Measurements from ENCODE around the gene AGPS.

AGPS gene

GRCh38 chr2:177474301-177474700, 81.7 kb downstream of the AGPS start:
- TF ChIP-seq, protein P1, sequence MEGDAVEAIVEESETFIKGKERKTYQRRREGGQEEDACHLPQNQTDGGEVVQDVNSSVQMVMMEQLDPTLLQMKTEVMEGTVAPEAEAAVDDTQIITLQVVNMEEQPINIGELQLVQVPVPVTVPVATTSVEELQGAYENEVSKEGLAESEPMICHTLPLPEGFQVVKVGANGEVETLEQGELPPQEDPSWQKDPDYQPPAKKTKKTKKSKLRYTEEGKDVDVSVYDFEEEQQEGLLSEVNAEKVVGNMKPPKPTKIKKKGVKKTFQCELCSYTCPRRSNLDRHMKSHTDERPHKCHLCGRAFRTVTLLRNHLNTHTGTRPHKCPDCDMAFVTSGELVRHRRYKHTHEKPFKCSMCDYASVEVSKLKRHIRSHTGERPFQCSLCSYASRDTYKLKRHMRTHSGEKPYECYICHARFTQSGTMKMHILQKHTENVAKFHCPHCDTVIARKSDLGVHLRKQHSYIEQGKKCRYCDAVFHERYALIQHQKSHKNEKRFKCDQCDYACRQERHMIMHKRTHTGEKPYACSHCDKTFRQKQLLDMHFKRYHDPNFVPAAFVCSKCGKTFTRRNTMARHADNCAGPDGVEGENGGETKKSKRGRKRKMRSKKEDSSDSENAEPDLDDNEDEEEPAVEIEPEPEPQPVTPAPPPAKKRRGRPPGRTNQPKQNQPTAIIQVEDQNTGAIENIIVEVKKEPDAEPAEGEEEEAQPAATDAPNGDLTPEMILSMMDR (IDR thresholded peaks at IDR 0.05; ENCODE audit: borderline replicate concordance, extremely low read depth, low read length, poor library complexity, severe bottlenecking) = no peak
- TF ChIP-seq EZH2 (IDR thresholded peaks at IDR 0.05; ENCODE audit: borderline replicate concordance, low read depth, low read length, severe bottlenecking) = no peak

DNA sequence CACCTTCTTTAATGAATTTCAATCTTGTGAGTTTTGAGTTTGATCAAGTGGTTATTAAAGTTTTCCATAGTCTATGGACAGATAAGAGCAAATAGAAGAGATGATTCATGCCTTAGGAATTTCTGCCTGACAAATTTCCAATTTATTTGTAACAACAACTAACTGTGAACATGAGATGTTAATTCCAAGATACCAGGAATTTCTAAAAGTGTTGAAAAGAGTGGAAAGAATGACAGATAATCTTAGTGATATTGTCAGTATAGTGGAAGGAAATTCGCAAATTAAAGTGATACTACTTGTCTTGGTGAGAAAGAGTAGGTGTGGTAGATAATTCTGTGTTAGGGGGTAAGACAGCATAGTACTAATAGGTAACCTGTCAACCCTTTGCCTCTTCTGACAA, 82.4 kb downstream of the AGPS start:
- Histone ChIP-seq H3K27ac (ENCODE audit: low read length) (no peak overlapping the region), H4K20me1 (ENCODE audit: insufficient read depth, low read length) (no peaks in the 10 kb centered on the region), H3K4me2 (ENCODE audit: insufficient read depth, low read length) (no peak overlapping the region), H3K9ac (ENCODE audit: low read depth, low read length) (no peak overlapping the region), H3K79me2 (ENCODE audit: insufficient read depth, low read length) (no peaks in the 10 kb centered on the region), H3K36me3 (ENCODE audit: insufficient read depth, low read length) (peaks cover 46% of the 10 kb centered on the region; the same call in 1 of the 2 replicates), H3K9me3 (ENCODE audit: insufficient read depth, low read length, severe bottlenecking) (no peaks in the 10 kb centered on the region), H3K4me1 (ENCODE audit: insufficient read depth, low read length) (no peaks in the 10 kb centered on the region), H3K27me3 (ENCODE audit: insufficient read depth, low read length, poor library complexity) (no peaks in the 10 kb centered on the region), H2AFZ (ENCODE audit: low read depth, low read length) (no peak overlapping the region), H3K4me3 (ENCODE audit: low read depth in 1 of 2, low read length in 2 of 2) (no peak overlapping the region)
- no peak for DNase-seq
- TF ChIP-seq, protein P1 (IDR thresholded peaks at IDR 0.05; ENCODE audit: borderline replicate concordance, extremely low read depth, low read length, poor library complexity, severe bottlenecking) = no peak
- no peak for TF ChIP-seq EZH2 (IDR thresholded peaks at IDR 0.05; ENCODE audit: borderline replicate concordance, low read depth, low read length, severe bottlenecking)
- ATAC-seq (ENCODE audit: insufficient read depth, low read depth) = no peak

More at GRCh38 chr2:177474301-177474700, 81.7 kb downstream of the AGPS start:
- Histone ChIP-seq H3K4me3 (ENCODE audit: low read depth in 1 of 2, low read length in 2 of 2) (no peak overlapping the region), H3K79me2 (ENCODE audit: insufficient read depth, low read length) (no peaks in the 10 kb centered on the region), H3K9me3 (ENCODE audit: insufficient read depth, low read length, severe bottlenecking) (no peaks in the 10 kb centered on the region), H3K27me3 (ENCODE audit: insufficient read depth, low read length, poor library complexity) (no peaks in the 10 kb centered on the region), H3K27ac (ENCODE audit: low read length) (no peak overlapping the region), H2AFZ (ENCODE audit: low read depth, low read length) (no peak overlapping the region), H4K20me1 (ENCODE audit: insufficient read depth, low read length) (no peaks in the 10 kb centered on the region), H3K9ac (ENCODE audit: low read depth, low read length) (no peak overlapping the region), H3K36me3 (ENCODE audit: insufficient read depth, low read length) (peaks cover 44% of the 10 kb centered on the region; the same call in 1 of the 2 replicates), H3K4me2 (ENCODE audit: insufficient read depth, low read length) (no peak overlapping the region), H3K4me1 (ENCODE audit: insufficient read depth, low read length) (no peaks in the 10 kb centered on the region)
- DNase-seq (no peak), ATAC-seq (ENCODE audit: insufficient read depth, low read depth) (peak; percentile 40; the same call in 1 of the 3 replicates)

- Histone ChIP-seq H3K9me3 (ENCODE audit: insufficient read depth, low read length, severe bottlenecking) (no peaks in the 10 kb centered on the region), H3K27me3 (ENCODE audit: insufficient read depth, low read length, poor library complexity) (no peaks in the 10 kb centered on the region), H3K9ac (ENCODE audit: low read depth, low read length) (no peak overlapping the region), H3K4me2 (ENCODE audit: insufficient read depth, low read length) (no peak overlapping the region), H2AFZ (ENCODE audit: low read depth, low read length) (no peak overlapping the region), H4K20me1 (ENCODE audit: insufficient read depth, low read length) (no peaks in the 10 kb centered on the region), H3K27ac (ENCODE audit: low read length) (no peak overlapping the region), H3K79me2 (ENCODE audit: insufficient read depth, low read length) (no peaks in the 10 kb centered on the region), H3K4me1 (ENCODE audit: insufficient read depth, low read length) (no peaks in the 10 kb centered on the region), H3K4me3 (ENCODE audit: low read depth in 1 of 2, low read length in 2 of 2) (no peak overlapping the region), H3K36me3 (ENCODE audit: insufficient read depth, low read length) (peaks cover 43% of the 10 kb centered on the region; the same call in 1 of the 2 replicates)
- DNase-seq = no peak
- ATAC-seq (ENCODE audit: insufficient read depth, low read depth) = no peak
- TF ChIP-seq, protein P1 (IDR thresholded peaks at IDR 0.05; ENCODE audit: borderline replicate concordance, extremely low read depth, low read length, poor library complexity, severe bottlenecking) = no peak
- no peak for TF ChIP-seq EZH2 (IDR thresholded peaks at IDR 0.05; ENCODE audit: borderline replicate concordance, low read depth, low read length, severe bottlenecking)
Measured at GRCh38 chr2:177476897-177477296, 84.3 kb downstream of the AGPS start.

DNA sequence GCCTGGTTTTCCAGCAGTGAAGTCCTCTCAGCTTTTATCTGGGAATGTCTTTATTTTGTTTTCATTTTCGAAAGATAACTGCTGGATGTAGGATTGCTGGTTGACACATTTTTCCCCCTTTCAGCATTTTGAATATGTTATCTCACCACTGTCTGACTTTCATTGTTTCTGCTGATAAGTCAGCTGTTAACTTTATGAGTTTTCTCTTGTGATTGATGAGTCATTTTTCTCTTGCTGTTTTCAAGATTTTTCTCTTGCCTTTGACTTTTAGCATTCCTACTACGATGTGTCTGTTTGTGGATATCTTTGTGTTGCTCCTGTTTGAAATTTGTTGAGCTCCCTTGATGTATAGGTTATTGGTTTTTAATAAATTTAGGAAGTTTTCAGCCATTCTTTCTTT, 85.5 kb downstream of the AGPS start:
- TF ChIP-seq, protein P1 (IDR thresholded peaks at IDR 0.05; ENCODE audit: borderline replicate concordance, extremely low read depth, low read length, poor library complexity, severe bottlenecking) = no peak
- TF ChIP-seq EZH2 (IDR thresholded peaks at IDR 0.05; ENCODE audit: borderline replicate concordance, low read depth, low read length, severe bottlenecking) = no peak
- peaks cover 40% of the 10 kb centered on the region; the same call in 1 of the 2 replicates for H3K36me3 ChIP-seq (ENCODE audit: insufficient read depth, low read length)
- no peak overlapping the region for H3K9ac ChIP-seq (ENCODE audit: low read depth, low read length)
- H3K27me3 ChIP-seq (ENCODE audit: insufficient read depth, low read length, poor library complexity) = no peaks in the 10 kb centered on the region
- H3K27ac ChIP-seq (ENCODE audit: low read length) = no peak overlapping the region
- no peak overlapping the region for H2AFZ ChIP-seq (ENCODE audit: low read depth, low read length)
- ATAC-seq (ENCODE audit: insufficient read depth, low read depth) = no peak
- no peaks in the 10 kb centered on the region for H3K9me3 ChIP-seq (ENCODE audit: insufficient read depth, low read length, severe bottlenecking)
- H3K4me1 ChIP-seq (ENCODE audit: insufficient read depth, low read length) = no peaks in the 10 kb centered on the region
- H3K4me2 ChIP-seq (ENCODE audit: insufficient read depth, low read length) = no peak overlapping the region
- H4K20me1 ChIP-seq (ENCODE audit: insufficient read depth, low read length) = no peaks in the 10 kb centered on the region
- no peak for DNase-seq
- H3K79me2 ChIP-seq (ENCODE audit: insufficient read depth, low read length) = no peaks in the 10 kb centered on the region
- no peak overlapping the region for H3K4me3 ChIP-seq (ENCODE audit: low read depth in 1 of 2, low read length in 2 of 2)

Measured in DND-41 (cell line).